ENCODE measurements around the gene SLC24A3. TPM values are rescaled to one million over a fixed set of nuclear protein-coding genes. Genes with fewer than 3 reads are reported as not detected.

Gene SLC24A3
- total RNA-seq, 1 donor from 2014 or later, result 0.10 TPM

DNA sequence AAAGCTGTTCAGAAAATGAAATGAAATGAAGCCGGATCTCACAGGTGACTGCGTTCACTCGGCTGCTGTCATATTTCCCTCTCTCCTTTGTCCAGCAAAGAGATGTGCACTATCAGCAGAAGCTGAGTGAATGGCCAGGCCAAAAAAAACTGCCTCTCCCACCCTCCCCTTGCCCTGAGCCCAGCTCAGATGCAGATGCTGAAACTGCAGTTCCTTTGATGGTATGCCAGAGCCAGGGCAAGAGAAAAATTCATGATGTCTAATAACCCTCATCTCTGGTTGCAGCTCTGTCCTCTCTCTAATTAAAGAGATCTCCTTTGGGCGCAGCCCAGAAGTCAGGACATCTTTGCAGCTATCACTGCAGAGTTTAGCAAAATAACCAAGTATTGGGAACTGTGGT lies 335.1 kb downstream of the SLC24A3 start:
- Mint-ChIP-seq H3K27me3 (ENCODE audit: low read depth) (no peaks in the 10 kb centered on the region), H3K27ac (ENCODE audit: unreplicated experiment) (no peak overlapping the region), H3K4me1 (ENCODE audit: low read depth) (no peaks in the 10 kb centered on the region), H3K9me3 (ENCODE audit: low read depth) (no peaks in the 10 kb centered on the region), H3K36me3 (ENCODE audit: low read depth) (no peaks in the 10 kb centered on the region), H3K4me3 (ENCODE audit: unreplicated experiment) (no peak overlapping the region)
- TF ChIP-seq, protein P1, sequence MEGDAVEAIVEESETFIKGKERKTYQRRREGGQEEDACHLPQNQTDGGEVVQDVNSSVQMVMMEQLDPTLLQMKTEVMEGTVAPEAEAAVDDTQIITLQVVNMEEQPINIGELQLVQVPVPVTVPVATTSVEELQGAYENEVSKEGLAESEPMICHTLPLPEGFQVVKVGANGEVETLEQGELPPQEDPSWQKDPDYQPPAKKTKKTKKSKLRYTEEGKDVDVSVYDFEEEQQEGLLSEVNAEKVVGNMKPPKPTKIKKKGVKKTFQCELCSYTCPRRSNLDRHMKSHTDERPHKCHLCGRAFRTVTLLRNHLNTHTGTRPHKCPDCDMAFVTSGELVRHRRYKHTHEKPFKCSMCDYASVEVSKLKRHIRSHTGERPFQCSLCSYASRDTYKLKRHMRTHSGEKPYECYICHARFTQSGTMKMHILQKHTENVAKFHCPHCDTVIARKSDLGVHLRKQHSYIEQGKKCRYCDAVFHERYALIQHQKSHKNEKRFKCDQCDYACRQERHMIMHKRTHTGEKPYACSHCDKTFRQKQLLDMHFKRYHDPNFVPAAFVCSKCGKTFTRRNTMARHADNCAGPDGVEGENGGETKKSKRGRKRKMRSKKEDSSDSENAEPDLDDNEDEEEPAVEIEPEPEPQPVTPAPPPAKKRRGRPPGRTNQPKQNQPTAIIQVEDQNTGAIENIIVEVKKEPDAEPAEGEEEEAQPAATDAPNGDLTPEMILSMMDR (IDR thresholded peaks at IDR 0.05), result no peak
- DNase-seq (ENCODE audit: low spot score), result no peak

DNA sequence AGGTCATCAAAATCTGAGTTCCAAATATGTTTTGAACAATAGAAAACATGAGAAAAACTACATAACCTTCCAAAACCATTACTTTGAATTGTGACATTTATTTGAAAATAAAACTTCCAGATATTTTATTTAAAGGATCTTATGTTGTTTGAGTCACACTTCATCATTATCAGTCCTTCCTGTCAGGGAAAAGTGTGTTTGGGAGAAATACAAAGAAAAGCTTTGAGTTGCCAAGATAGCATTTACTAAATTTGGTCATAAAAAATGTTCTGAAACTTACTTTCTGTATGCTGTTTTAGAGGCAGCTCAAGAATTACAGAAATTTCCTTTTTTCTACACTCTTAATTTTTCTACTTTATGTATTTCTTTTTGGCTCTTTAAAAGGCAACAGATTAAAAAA lies 337.5 kb downstream of the SLC24A3 start:
- no peaks in the 10 kb centered on the region for H3K9me3 Mint-ChIP-seq (ENCODE audit: low read depth)
- no peaks in the 10 kb centered on the region for H3K4me1 Mint-ChIP-seq (ENCODE audit: low read depth)
- TF ChIP-seq, protein P1 (IDR thresholded peaks at IDR 0.05), result no peak
- no peak overlapping the region for H3K27ac Mint-ChIP-seq (ENCODE audit: unreplicated experiment)
- no peak for DNase-seq (ENCODE audit: low spot score)
- no peaks in the 10 kb centered on the region for H3K36me3 Mint-ChIP-seq (ENCODE audit: low read depth)
- H3K27me3 Mint-ChIP-seq (ENCODE audit: low read depth), result no peaks in the 10 kb centered on the region
- H3K4me3 Mint-ChIP-seq (ENCODE audit: unreplicated experiment), result no peak overlapping the region

DNA sequence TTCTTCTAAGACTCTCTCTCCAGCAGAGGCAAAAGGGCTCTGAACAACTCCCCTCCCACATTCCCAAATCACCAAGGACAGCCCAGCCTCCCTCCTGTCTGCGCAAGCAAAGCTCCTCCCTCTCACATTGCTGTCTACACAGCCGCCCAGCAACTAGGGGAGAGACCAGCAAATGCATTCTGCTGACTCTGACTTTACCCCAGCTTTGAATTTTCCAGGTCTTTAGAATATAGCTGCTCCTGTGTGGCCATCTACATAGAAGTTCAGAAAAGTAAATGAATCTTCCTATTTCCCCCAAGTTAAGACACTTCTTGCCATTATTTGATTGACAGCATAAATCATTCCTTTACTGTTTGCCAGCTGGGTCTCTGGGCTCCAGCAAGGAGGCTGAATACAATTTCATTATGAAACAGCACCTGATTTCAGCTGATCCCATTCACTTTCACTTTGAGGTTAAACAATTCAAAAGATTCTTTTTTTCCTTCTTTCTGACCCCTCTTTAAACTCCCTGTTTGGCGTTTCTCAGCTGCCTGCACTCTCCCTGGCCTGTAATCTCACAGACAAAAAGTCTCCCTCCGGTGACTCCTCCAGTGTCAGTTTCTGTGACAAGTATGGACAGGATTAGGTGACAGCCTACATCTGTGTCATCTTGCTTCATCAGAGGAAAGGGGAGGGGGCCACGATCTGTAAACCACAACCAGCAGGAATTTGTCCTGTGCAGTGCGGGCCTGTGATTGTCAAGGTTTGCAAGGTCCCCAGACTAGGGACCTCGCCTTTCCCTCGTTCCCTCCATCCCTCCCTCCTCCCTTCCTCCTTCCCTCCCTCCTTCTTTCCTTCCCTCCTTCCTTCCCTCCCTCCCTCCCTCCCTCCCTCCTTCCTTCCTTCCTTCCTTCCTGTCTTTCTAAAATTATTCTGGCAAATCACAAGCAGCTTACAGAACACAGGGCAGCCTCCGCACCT lies 340.1 kb downstream of the SLC24A3 start:
- no peak for DNase-seq (ENCODE audit: low spot score)
- Mint-ChIP-seq H3K27ac (ENCODE audit: unreplicated experiment) (no peak overlapping the region), H3K36me3 (ENCODE audit: low read depth) (no peaks in the 10 kb centered on the region), H3K4me3 (ENCODE audit: unreplicated experiment) (no peak overlapping the region), H3K4me1 (ENCODE audit: low read depth) (no peaks in the 10 kb centered on the region), H3K27me3 (ENCODE audit: low read depth) (peaks cover 2% of the 10 kb centered on the region), H3K9me3 (ENCODE audit: low read depth) (no peaks in the 10 kb centered on the region)
- TF ChIP-seq, protein P1 (IDR thresholded peaks at IDR 0.05), result no peak

DNA sequence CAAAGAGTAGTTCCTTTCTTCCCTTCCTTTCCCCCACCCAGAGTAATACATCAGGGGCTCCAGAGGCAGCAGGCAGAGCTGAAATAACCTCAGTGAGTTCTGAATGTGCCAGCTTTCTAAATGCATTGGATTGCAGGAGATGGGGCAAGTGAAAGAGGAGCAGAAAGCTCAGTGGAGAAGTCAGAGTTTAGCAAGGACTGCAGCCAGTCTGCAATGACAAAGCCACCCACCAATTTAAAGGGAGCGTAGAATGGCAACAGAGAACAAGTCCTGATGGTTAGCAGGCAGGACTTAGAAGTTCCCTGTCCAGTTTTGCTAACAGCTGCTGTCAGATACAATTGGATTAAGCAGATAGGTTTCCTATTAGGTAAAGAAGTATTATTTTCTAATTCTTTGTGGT lies 342.2 kb downstream of the SLC24A3 start:
- Mint-ChIP-seq H3K4me1 (ENCODE audit: low read depth) (no peaks in the 10 kb centered on the region), H3K9me3 (ENCODE audit: low read depth) (no peaks in the 10 kb centered on the region), H3K27ac (ENCODE audit: unreplicated experiment) (no peak overlapping the region), H3K4me3 (ENCODE audit: unreplicated experiment) (no peak overlapping the region), H3K36me3 (ENCODE audit: low read depth) (no peaks in the 10 kb centered on the region), H3K27me3 (ENCODE audit: low read depth) (peaks cover 5% of the 10 kb centered on the region)
- DNase-seq (ENCODE audit: low spot score), result no peak
- TF ChIP-seq, protein P1 (IDR thresholded peaks at IDR 0.05), result no peak

DNA sequence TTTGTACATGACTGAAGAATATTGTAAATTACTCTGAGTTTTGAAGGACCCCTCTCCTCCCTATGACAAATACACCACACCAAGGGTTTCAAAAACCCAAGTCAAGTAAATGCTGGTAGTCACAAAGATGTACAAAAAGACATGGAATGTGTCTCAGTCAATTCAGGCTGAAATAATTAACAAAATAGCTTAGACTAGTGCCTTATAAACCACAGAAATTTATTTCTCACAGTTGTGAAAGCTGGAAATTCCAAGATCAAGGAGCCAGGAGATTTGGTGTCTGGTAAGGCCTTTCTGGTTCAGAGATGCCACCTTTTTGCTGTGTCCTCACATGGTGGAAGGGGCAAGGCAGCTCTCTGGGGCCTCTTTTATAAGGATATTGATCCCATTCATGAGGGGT lies 343.3 kb downstream of the SLC24A3 start:
- H3K9me3 Mint-ChIP-seq (ENCODE audit: low read depth), result no peaks in the 10 kb centered on the region
- TF ChIP-seq, protein P1 (IDR thresholded peaks at IDR 0.05), result no peak
- H3K4me3 Mint-ChIP-seq (ENCODE audit: unreplicated experiment), result no peak overlapping the region
- H3K27ac Mint-ChIP-seq (ENCODE audit: unreplicated experiment), result no peak overlapping the region
- no peak for DNase-seq (ENCODE audit: low spot score)
- H3K36me3 Mint-ChIP-seq (ENCODE audit: low read depth), result no peaks in the 10 kb centered on the region
- no peaks in the 10 kb centered on the region for H3K4me1 Mint-ChIP-seq (ENCODE audit: low read depth)
- H3K27me3 Mint-ChIP-seq (ENCODE audit: low read depth), result peaks cover 7% of the 10 kb centered on the region

Measured in chondrocyte (in vitro differentiated cells).